CD4-positive, alpha-beta T cell (primary cell): ENCODE measurements around the gene SPATA17. TPM values are rescaled to one million over a fixed set of nuclear protein-coding genes. Genes with fewer than 3 reads are reported as not detected.

Source experiments
- ATAC-seq: fragments of 200-7000 bp; cut with Tn5 transposase; one replicate; pipeline ENCODE4 v1.10.0; 2022; ENCODE audit warnings: mild to moderate bottlenecking; ENCODE audit not compliant: poor library complexity
- CTCF ChIA-PET: fragments of 350-600 bp; sonication (Branson Sonifier 250); formaldehyde crosslinking; loops from one replicate; lab custom pipeline; 2021; ENCODE audit warnings: antibody characterized with exemption, inconsistent platforms; lab: Charles Lee
- POLR2A ChIA-PET: fragments of 350-600 bp; sonication (Branson Sonifier 250); formaldehyde crosslinking; loops from one replicate; lab custom pipeline; 2021; ENCODE audit warnings: antibody characterized with exemption, inconsistent platforms; lab: Charles Lee
- DNase-seq, 14 experiments: peaks; one replicate each; pipeline ENCODE4 v3.0.0-alpha.2; 2013 to 2020; ENCODE audit warnings: mixed read lengths in 2 of 14
- H3K27ac ChIP-seq, 2 donors: one replicate each; pipeline versions ENCODE4 v1.5.1 to v1.7.0; 2013; ENCODE audit warnings: low read length in 2 of 2, low read depth in 1 of 2, mild to moderate bottlenecking in 1 of 2
- H3K27me3 ChIP-seq, 2 experiments: 1 replicate in 1 of 2; 2 replicates in 1 of 2; pipeline versions ENCODE4 v1.6.1 to v1.7.0; 2013; ENCODE audit warnings: low read length in 2 of 2, control low read depth in 1 of 2, mild to moderate bottlenecking in 1 of 2, moderate library complexity in 1 of 2; ENCODE audit not compliant: insufficient read depth in 2 of 2, control insufficient read depth in 1 of 2
- H3K36me3 ChIP-seq: one replicate; pipeline ENCODE4 v1.6.1; 2013; ENCODE audit warnings: low read length, control low read depth; ENCODE audit not compliant: insufficient read depth
- H3K4me1 ChIP-seq: one replicate; pipeline ENCODE4 v1.6.1; 2013; ENCODE audit warnings: low read length, control low read depth; ENCODE audit not compliant: insufficient read depth
- H3K4me3 ChIP-seq: one replicate; pipeline ENCODE4 v1.5.1; 2013; ENCODE audit warnings: mild to moderate bottlenecking, low read length, moderate library complexity
- H3K9me3 ChIP-seq, 2 experiments: 1 replicate in 1 of 2; 2 replicates in 1 of 2; pipeline versions ENCODE4 v1.6.1 to v1.7.0; 2013; ENCODE audit warnings: low read length in 2 of 2, mild to moderate bottlenecking in 2 of 2, control low read depth in 1 of 2, moderate library complexity in 1 of 2; ENCODE audit not compliant: control insufficient read depth in 1 of 2, insufficient read depth in 1 of 2
- H3K27ac Mint-ChIP-seq: one replicate; pipeline ENCODE4 v1.8.0; 2020; ENCODE audit warnings: mixed read lengths
- H3K27me3 Mint-ChIP-seq: one replicate; pipeline ENCODE4 v1.8.0; 2021; ENCODE audit warnings: mixed read lengths
- H3K36me3 Mint-ChIP-seq: one replicate; pipeline ENCODE4 v1.8.0; 2021; ENCODE audit warnings: low read depth, mixed read lengths
- H3K4me1 Mint-ChIP-seq: one replicate; pipeline ENCODE4 v1.8.0; 2021; ENCODE audit warnings: low read depth, mixed read lengths
- H3K4me3 Mint-ChIP-seq: one replicate; pipeline ENCODE4 v1.8.0; 2020; ENCODE audit warnings: mild to moderate bottlenecking, mixed read lengths
- H3K9me3 Mint-ChIP-seq: one replicate; pipeline ENCODE4 v1.8.0; 2020; ENCODE audit warnings: mixed read lengths
- CTCF ChIP-seq: fragments of 200-600 bp; IDR thresholded peaks from one replicate; pipeline ENCODE4 v1.8.0; 2022; ENCODE audit warnings: antibody characterized with exemption, mild to moderate bottlenecking
- intact Hi-C, 2 experiments: fragments of 100-400 bp; cut with DNase I in 1 of 2; cut with micrococcal nuclease in 1 of 2; formaldehyde crosslinking; loops; one replicate each; pipeline versions ENCODE4 v1.15.1 to v1.9.0; 2023 to 2025; cut with DNase I, micrococcal nuclease
- total RNA-seq, 174 experiments: library from RNA in 2 of 174; stranded (reverse) in 2 of 174; gene quantifications; one replicate each; pipeline ENCODE4 v1.2.3 and lab custom pipeline; 2021 to 2026

The SPATA17 gene
- total RNA-seq, 2 experiments from 2014 or later: not detected

GRCh38 chr1:217813031-217813430, 181.9 kb downstream of the SPATA17 start:
- intact Hi-C loops: no loop called here
- Histone ChIP-seq H3K4me3 (no peak overlapping the region), H3K9me3 (peaks cover 0 to 3% of the 10 kb centered on the region in 2 experiments), H3K4me1 (no peaks in the 10 kb centered on the region), H3K27ac (no peak overlapping the region), H3K36me3 (no peaks in the 10 kb centered on the region), H3K27me3 (no peaks in the 10 kb centered on the region)
- DNase-seq: no peak
- Mint-ChIP-seq H3K27ac (no peak overlapping the region), H3K27me3 (no peaks in the 10 kb centered on the region), H3K36me3 (no peaks in the 10 kb centered on the region), H3K9me3 (peaks cover 8% of the 10 kb centered on the region), H3K4me1 (no peaks in the 10 kb centered on the region), H3K4me3 (no peak overlapping the region)
- TF ChIP-seq CTCF: no peak
- CTCF ChIA-PET: no interaction called here
- ATAC-seq: no peak
- POLR2A ChIA-PET: no interaction called here

GRCh38 chr1:217837691-217838090, 206.5 kb downstream of the SPATA17 start:
- Mint-ChIP-seq H3K36me3 (no peaks in the 10 kb centered on the region), H3K4me3 (no peak overlapping the region), H3K27me3 (no peaks in the 10 kb centered on the region), H3K9me3 (peaks cover 3% of the 10 kb centered on the region), H3K4me1 (no peaks in the 10 kb centered on the region), H3K27ac (no peak overlapping the region)
- POLR2A ChIA-PET: no interaction called here
- DNase-seq (no peak), ATAC-seq (no peak)
- TF ChIP-seq CTCF: no peak
- no peak overlapping the region for H3K4me3 ChIP-seq
- CTCF ChIA-PET: no interaction called here
- no peaks in the 10 kb centered on the region for H3K36me3 ChIP-seq
- H3K9me3 ChIP-seq: no peaks in the 10 kb centered on the region
- H3K27me3 ChIP-seq: no peaks in the 10 kb centered on the region
- H3K4me1 ChIP-seq: no peaks in the 10 kb centered on the region
- intact Hi-C loops: no loop called here
- no peak overlapping the region for H3K27ac ChIP-seq

- H3K9me3 ChIP-seq: no peaks in the 10 kb centered on the region
- no peak for TF ChIP-seq CTCF
- POLR2A ChIA-PET: no interaction called here
- CTCF ChIA-PET: no interaction called here
- Mint-ChIP-seq H3K27ac (no peak overlapping the region), H3K36me3 (no peaks in the 10 kb centered on the region), H3K4me1 (no peaks in the 10 kb centered on the region), H3K9me3 (peaks cover 3% of the 10 kb centered on the region), H3K27me3 (no peaks in the 10 kb centered on the region), H3K4me3 (no peak overlapping the region)
- DNase-seq: no peak
- no peak overlapping the region for H3K4me3 ChIP-seq
- no peak for ATAC-seq
- no peaks in the 10 kb centered on the region for H3K36me3 ChIP-seq
- H3K4me1 ChIP-seq: no peaks in the 10 kb centered on the region
- intact Hi-C loops: no loop called here
- H3K27me3 ChIP-seq: no peaks in the 10 kb centered on the region
- H3K27ac ChIP-seq: no peak overlapping the region
Observed at GRCh38 chr1:217839161-217839560, 208.0 kb downstream of the SPATA17 start.
